Heart left ventricle (tissue), 13 donors: Measurements from ENCODE around the gene MSANTD1.

ENCODE experiments used
- POLR2A ChIP-seq, 2 donors: fragments of 450-650 bp; IDR thresholded peaks; one replicate each; pipeline ENCODE4 v1.6.1; 2017; ENCODE audit warnings: antibody characterized with exemption in 2 of 2, mild to moderate bottlenecking in 2 of 2, moderate library complexity in 2 of 2
- TF ChIP-seq, protein P1 (sequence below), 12 donors: fragments of 200-600 bp; sonication (generic) in 4 of 12; IDR thresholded peaks; one replicate each; pipeline versions ENCODE4 v1.5.0 to v1.8.0; 2018 to 2022; ENCODE audit warnings: antibody characterized with exemption in 12 of 12, mild to moderate bottlenecking in 5 of 12
- donor health status: ischemic (EF 13 %, LVEDD 7.1; RV severe dilation, severe dysfunction).
- donor health status: DM: no; HTN: yes; CAD: no.
- donor health status: DM: no; HTN: no; CAD: no.
- donor health status: ischemic (EF 25% LVEDD 6.9; RV normal size, moderate dysfunction).
- donor health status: ischemic (EF 25% LVEDD 5.7; RV mildly dilated, moderate dysfunction).
- donor health status: ischemic (EF 35%, LVEDD 5.7; RV mildly dilated, moderate dysfunction).
- donor health status: nonischemic (EF 11% LVEDD 7.7; RV severe dilation, severe dysfunction).
- donor health status: DM: yes; HTN: yes; CAD: no.
- donor health status: PGD.
- donor health status: ischemic (EF 29% LVEDD 5.4; RV normal size, mild dysfunction).
- donor health status: nonischemic (EF 23%, LVEDD 6.1; RV moderate dilation, normal function).

DNA sequence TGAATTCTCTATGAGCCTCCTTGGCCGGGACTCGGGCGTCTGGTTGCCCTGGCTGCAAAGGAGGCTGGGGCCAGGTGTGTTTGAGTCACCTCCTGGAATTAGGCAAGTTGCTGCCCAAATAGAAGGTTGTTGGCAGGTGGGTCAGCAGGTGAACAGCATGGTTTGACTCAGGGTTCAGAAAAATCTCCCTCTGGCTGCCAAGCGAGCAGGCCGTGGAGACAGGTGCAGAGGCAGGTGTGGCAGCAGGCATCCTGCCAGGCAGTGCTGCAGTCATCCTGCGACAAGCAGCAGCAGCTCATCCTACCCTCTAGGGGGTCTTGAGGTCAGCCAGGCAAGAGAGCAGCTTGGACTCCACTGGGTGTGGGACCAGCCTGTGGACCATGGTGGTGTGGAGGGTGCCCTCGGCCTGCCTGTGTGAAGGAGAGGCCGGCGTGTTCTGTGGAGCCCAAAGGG, 8.2 kb downstream of the MSANTD1 start:
- TF ChIP-seq, protein P1, sequence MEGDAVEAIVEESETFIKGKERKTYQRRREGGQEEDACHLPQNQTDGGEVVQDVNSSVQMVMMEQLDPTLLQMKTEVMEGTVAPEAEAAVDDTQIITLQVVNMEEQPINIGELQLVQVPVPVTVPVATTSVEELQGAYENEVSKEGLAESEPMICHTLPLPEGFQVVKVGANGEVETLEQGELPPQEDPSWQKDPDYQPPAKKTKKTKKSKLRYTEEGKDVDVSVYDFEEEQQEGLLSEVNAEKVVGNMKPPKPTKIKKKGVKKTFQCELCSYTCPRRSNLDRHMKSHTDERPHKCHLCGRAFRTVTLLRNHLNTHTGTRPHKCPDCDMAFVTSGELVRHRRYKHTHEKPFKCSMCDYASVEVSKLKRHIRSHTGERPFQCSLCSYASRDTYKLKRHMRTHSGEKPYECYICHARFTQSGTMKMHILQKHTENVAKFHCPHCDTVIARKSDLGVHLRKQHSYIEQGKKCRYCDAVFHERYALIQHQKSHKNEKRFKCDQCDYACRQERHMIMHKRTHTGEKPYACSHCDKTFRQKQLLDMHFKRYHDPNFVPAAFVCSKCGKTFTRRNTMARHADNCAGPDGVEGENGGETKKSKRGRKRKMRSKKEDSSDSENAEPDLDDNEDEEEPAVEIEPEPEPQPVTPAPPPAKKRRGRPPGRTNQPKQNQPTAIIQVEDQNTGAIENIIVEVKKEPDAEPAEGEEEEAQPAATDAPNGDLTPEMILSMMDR (IDR thresholded peaks at IDR 0.05) = no peak
- TF ChIP-seq POLR2A (IDR thresholded peaks at IDR 0.05) = no peak
